CD4-positive, alpha-beta T cell treated with Interferon alpha-2 for 1 hour (primary cell): ENCODE results near the gene ITGA2B.
"Not testable (repeated sequence)": the region's sequence is repeated elsewhere in the genome, so short reads cannot be mapped to it uniquely, and the experiment has no call there.

Experiments
- DNase-seq, 2 donors: peaks; one replicate each; pipeline ENCODE4 v3.0.0-alpha.2; 2020 to 2022

Gene ITGA2B

GRCh38 chr17:44368391-44369243 lies 20.8 kb downstream of the ITGA2B start:
- not testable (repeated sequence) for DNase-seq

GRCh38 chr17:44367231-44367979 lies 22.0 kb downstream of the ITGA2B start:
- DNase-seq = no peak

- DNase-seq = not testable (repeated sequence)
Measured at GRCh38 chr17:44365051-44365450, 24.4 kb downstream of the ITGA2B start.

GRCh38 chr17:44363613-44364159 lies 25.8 kb downstream of the ITGA2B start, which contains the start of gene FAM171A2:
Gene FAM171A2 (minus strand): TSS chr17:44363853. CDS start chr17:44363714, 139 bp downstream.
- DNase-seq = peak; percentile 58 to 75

DNA sequence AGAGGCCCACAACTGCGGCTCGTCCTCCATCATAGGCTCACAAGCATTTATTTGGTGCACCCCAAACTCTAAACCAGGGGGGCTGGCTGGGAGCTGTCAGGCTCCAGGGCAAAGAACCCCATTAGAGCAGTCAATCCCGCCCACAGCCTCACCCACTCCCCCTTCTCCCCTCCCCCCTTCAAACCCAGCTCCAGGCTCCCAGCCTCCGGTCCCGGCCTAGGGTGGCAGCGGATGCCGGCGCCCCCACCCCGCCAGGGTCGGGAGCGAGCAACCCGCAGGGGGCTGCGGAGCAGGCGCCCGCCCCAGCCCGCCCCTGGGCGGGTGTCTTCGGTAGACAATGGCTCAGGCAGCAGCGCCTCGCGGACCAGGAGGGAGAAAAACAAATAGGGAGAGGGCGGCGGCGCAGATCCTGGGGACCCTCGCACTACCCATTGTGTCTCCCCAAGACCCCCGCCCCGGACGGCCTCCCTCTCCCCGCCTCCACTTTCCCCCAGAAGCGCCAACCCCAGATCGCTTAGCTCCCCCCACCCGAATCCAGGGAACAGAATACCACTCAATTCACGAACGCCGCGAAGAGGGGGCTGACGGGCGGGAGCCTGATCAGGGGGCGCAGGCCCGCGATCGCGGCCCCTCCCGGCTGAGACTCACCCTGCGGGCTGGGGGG lies 26.4 kb downstream of the ITGA2B start:
- DNase-seq = peak in 1 of 2 donors; percentile 15

DNA sequence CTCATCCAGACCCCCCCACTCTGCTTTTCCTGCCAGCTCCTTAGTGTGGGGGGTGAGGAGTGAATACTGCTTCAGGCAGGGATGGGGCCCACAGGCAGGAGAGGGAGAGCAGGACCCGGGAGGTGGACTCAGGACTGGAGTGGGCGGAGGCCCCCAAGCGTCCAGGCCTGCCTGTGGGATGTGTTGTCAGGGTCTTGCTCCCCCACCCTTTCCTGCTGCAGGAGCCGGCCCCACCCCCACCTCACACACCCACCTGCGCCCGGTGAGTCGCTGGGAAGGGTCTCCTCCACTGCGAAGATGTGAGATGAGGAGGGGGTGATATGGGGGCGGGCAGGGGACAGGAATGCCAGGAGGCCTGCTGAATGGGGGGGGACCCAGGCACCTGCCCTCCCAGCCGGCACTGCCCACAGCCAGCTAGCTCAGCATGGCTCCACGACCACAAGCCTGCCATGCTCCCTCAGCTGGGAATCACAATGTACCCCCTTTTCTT lies 26.9 kb downstream of the ITGA2B start:
- no peak for DNase-seq

DNA sequence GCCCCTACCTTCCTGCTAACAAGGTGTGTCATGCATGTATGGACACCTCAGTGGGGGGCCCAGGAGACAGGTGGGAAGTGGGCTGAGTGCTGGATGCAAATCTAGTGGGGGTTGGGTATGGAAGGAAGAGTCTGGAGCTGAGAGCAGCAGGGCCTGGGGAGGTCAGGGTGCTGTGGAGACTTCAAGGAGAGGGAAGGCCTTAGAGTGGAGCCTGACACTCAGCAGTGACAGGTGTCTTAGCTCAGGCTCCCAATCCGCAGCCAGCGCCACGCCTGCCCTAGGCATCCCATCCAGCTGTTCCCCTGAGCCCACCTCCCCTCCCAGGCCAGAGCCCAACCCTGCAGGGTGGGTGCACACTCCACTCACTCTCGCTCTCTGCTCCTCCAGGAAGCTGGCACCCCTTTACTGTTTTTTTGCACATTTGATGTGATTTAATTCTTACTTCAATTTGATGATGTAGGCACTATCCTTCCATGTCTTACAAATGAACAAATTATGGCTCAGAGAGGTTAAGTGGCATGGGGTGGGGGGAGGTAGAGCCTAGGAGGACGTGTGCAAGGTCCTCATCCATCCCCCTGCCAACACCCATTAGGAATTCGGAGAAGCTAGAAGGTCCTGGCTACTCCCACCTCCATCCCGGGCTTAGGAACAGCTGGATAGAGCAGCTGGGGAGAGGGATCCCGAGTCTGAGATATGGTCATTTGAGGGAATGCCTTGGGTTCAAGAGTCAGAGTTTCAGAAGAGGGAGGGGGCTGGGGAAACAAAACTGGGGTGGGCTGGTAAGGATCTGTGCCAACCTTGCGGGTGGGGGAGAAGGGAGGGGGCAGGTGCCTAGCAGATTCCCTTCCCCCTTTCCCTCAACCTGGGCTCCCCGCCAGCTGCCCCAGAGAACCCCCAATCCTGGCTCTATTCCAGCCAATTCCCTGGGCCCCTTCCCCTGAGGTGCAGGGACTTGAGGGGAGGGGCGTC lies 27.9 kb downstream of the ITGA2B start:
- DNase-seq = no peak

DNA sequence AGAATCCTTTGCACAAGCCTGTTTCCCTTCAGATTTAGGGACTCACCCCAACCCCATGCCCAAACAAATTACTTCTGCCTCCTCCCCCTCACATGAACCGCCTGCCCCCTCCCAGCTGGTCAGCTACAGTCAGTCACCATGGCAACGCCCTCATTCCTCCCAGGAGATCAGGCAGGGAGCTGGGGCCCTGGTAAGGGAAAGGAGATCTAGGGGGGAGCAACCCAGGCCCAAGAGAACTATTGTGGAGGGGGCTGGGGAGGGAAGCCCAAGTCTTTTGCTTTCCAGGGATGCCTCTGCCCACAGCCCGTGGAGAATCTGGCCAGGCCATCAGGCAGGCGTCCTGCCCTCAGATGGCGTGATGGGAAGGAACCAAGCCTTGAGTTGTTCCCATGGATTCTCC lies 28.6 kb downstream of the ITGA2B start:
- no peak for DNase-seq

DNA sequence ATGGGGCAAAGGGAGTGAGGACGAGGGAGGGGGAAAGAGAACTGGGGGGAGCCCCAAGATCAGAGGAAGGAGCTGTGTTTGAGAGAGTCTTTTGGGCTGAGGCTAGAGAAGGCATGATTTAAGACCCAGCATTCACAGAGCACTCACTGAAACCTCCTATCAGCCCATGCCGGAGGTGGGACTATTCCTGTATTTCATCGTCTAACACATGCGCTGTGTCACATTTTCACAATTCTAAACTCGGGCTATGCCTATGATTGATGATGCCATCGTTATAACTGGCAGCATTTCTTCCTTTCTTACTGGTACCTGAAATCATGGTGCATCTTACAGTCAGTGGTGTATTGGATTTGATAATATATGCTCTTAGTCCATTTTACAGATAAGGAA lies 29.3 kb downstream of the ITGA2B start:
- no peak for DNase-seq

DNA sequence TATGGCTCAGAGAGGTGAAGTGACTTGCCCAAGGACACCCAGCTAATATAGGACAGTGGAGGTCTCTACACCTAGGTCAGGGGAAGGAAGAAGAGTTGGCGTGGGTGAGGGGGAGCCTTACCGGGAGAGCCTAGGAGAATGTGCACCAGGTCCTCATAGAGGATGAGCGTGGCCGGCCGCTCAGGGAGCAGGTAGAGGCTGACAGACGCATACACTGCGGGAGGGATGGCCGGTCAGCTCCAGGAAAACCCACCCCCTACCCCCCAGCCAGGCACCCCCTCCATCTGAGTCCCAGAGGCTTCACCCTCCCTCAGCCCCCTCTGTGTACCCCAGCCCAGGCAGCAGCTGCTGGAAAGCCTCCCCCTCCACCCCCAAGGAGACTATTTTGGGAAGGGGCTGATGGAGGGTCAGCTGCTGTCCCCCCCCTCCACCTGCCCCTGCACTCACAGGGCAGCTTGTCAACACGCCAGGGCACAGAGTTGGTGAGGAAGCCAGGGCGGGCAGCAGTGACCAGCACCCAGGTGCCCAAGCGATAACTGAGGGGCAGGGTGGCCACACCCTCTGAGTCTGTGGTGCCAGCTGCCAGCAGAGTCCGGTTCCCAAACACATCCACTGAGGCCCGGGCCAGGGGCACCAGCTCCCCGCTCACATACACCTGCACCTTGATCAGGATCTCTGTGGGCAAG lies 29.8 kb downstream of the ITGA2B start:
- no peak for DNase-seq

DNA sequence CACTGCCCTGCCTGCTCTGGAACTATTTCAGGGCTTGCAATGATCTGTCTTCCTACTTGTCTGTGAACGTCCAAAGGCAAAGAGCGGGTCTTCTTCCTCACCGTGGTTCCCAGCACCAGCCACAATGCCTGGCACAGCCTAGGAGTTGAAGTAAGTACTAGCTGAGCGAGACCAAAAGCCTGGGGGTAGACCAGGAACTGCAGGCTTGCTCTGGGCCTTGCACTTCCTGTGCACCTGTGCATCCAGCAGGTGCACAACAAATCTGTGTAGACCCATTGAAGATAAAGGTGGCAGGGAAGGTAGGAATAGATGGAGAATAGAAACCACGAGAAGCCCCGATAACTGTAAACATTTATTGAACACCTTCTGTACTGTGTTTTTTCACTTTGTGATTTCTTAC lies 30.4 kb downstream of the ITGA2B start:
- no peak for DNase-seq

DNA sequence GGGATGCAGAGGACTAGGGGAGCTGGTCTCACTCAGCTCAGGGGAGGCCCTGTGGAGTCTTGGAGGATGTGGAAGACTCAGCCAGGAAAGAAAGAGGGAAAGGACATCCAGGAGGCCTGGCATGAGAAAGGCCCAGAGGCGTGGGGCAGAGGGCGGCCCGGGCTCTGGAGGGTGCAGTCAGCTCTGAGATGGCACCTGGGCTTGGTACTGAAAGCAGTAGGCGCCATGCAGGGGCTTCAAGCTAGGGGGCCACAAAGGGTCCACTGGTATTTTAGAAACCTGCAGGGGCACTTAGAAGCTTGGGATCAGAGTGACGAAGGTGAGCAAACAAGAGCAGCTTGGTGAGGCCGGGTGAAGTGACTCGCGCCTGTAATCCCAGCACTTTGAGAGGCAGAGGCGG lies 31.4 kb downstream of the ITGA2B start:
- no peak for DNase-seq

GRCh38 chr17:44356241-44356640 lies 33.2 kb downstream of the ITGA2B start:
- DNase-seq = no peak

GRCh38 chr17:44355642-44356099 lies 33.8 kb downstream of the ITGA2B start:
- no peak for DNase-seq

DNA sequence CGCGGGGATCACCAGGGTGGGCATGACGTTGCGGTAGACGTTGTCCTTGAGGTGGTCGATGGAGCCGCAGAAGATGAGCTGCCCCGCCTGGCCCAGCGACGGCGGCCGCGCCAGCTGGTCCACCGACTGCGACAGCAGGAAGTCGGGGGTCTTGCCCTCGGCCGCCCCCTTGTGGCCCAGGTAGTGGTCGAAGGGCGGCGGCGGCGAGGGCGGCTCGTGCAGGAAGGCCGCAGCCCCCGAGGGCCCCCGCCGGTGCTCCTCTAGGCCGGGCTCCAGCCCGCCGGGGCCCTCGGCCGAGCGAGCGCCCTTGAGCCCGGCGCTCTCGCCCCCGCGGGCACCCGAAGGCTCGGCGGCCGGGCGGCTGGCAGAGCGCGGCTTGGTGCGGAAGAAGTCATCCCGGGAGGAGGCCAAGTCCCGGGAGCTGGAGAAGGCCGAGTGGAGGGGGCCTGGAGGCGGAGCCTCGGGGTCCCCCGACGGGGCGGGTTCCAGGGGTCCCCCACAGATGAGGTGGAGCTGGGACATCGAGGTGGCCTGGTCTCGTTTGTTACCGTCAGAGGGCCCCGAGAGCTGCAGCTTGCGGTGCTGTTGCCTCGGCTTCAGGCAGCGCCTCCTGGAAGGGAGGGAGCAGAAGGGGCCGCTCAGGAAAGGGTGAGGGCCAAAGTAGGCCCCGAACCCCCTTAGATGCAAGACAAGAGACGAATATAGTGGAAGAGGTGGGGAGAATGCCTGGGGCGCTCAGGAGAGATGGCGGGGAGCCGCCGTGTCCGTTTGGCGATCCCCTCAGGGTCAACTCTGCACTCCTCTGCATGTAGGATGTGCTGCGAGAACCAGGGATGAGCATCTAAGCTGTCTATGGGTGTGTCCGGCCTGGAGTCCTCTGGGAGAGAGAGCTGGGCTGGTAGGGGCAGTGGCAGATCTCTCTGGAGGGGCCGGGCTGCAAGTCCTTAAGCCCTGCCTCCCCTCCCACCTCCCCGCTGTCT lies 34.6 kb downstream of the ITGA2B start:
- DNase-seq = peak; percentile 46 to 66

GRCh38 chr17:44353672-44354331 lies 35.6 kb downstream of the ITGA2B start:
- DNase-seq = peak in 1 of 2 donors; percentile 33

GRCh38 chr17:44352828-44353671 lies 36.4 kb downstream of the ITGA2B start:
- no peak for DNase-seq
